Neuronal stem cell (in vitro differentiated cells): ENCODE data around the gene GPRASP2. TPM values are rescaled to one million over a fixed set of nuclear protein-coding genes. Genes with fewer than 3 reads are reported as not detected.

Experiments
- DNase-seq: peaks from one replicate; pipeline ENCODE4 v3.0.0-alpha.2; 2013; ENCODE audit warnings: low spot score
- H2AFZ ChIP-seq: one replicate; pipeline ENCODE4 v1.6.1; 2013; ENCODE audit warnings: mild to moderate bottlenecking, low read length, inconsistent platforms
- H2AK5ac ChIP-seq: 2 replicates; pipeline ENCODE4 v1.6.1; 2013; ENCODE audit warnings: low read depth, mild to moderate bottlenecking, inconsistent platforms, low read length, moderate library complexity, mixed read lengths
- H2BK120ac ChIP-seq: 2 replicates; pipeline ENCODE4 v1.6.1; 2013; ENCODE audit warnings: low read depth, mild to moderate bottlenecking, inconsistent platforms, low read length, moderate library complexity, mixed read lengths
- H2BK12ac ChIP-seq: one replicate; pipeline ENCODE4 v1.6.1; 2013; ENCODE audit warnings: low read length, inconsistent platforms
- H2BK15ac ChIP-seq: 2 replicates; pipeline ENCODE4 v1.6.1; 2013; ENCODE audit warnings: mild to moderate bottlenecking, low read length, inconsistent platforms, mixed read lengths
- H2BK5ac ChIP-seq: one replicate; pipeline ENCODE4 v1.6.1; 2013; ENCODE audit warnings: inconsistent platforms, mild to moderate bottlenecking, low read length, moderate library complexity
- H3K14ac ChIP-seq: one replicate; pipeline ENCODE4 v1.6.1; 2013; ENCODE audit warnings: low read length, inconsistent platforms
- H3K18ac ChIP-seq: 2 replicates; pipeline ENCODE4 v1.6.1; 2013; ENCODE audit warnings: low read length, inconsistent platforms
- H3K23ac ChIP-seq: 2 replicates; pipeline ENCODE4 v1.6.1; 2013; ENCODE audit warnings: low read depth, mild to moderate bottlenecking, mixed read lengths, low read length, inconsistent platforms; ENCODE audit not compliant: poor library complexity
- H3K27ac ChIP-seq: replicated peaks from 3 replicates; pipeline ENCODE4 v1.5.1; 2013; ENCODE audit warnings: low read length, inconsistent platforms
- H3K27me3 ChIP-seq, 3 experiments: 2 replicates each; pipeline ENCODE4 v1.6.1; 2013; ENCODE audit warnings: low read length in 3 of 3, mild to moderate bottlenecking in 2 of 3, inconsistent platforms in 1 of 3, low read depth in 1 of 3, mixed read lengths in 1 of 3, moderate library complexity in 1 of 3; ENCODE audit not compliant: control insufficient read depth in 3 of 3, insufficient read depth in 3 of 3
- H3K36me3 ChIP-seq, 2 donors: replicated peaks in 1 of 2; 2 replicates each; pipeline ENCODE4 v1.6.1; 2013; ENCODE audit warnings: low read length in 2 of 2; ENCODE audit not compliant: control insufficient read depth in 2 of 2, insufficient read depth in 2 of 2
- H3K4ac ChIP-seq: 2 replicates; pipeline ENCODE4 v1.6.1; 2013; ENCODE audit warnings: inconsistent platforms, mild to moderate bottlenecking, low read length, moderate library complexity
- H3K4me1 ChIP-seq, 2 donors: 1 replicate in 1 of 2; 2 replicates in 1 of 2; pipeline ENCODE4 v1.6.1; 2013; ENCODE audit warnings: low read length in 2 of 2, low read depth in 1 of 2; ENCODE audit not compliant: control insufficient read depth in 2 of 2, insufficient read depth in 1 of 2
- H3K4me2 ChIP-seq: one replicate; pipeline ENCODE4 v1.6.1; 2013; ENCODE audit warnings: mild to moderate bottlenecking, low read length, inconsistent platforms; ENCODE audit not compliant: insufficient read depth, poor library complexity, severe bottlenecking
- H3K4me3 ChIP-seq, 2 donors: 2 replicates each; pipeline ENCODE4 v1.5.1; 2013; ENCODE audit warnings: low read length in 2 of 2, mild to moderate bottlenecking in 2 of 2, inconsistent platforms in 1 of 2, moderate library complexity in 1 of 2
- H3K79me1 ChIP-seq: one replicate; pipeline ENCODE4 v1.6.1; 2013; ENCODE audit warnings: low read depth, mild to moderate bottlenecking, inconsistent platforms, low read length, moderate library complexity
- H3K9ac ChIP-seq: one replicate; pipeline ENCODE4 v1.6.1; 2013; ENCODE audit warnings: mild to moderate bottlenecking, low read depth, low read length, inconsistent platforms; ENCODE audit not compliant: poor library complexity
- H3K9me3 ChIP-seq, 2 donors: replicated peaks in 1 of 2; 2 replicates each; pipeline versions ENCODE3 to v1.6.1; 2013; ENCODE audit warnings: low read length in 2 of 2, mild to moderate bottlenecking in 2 of 2, inconsistent platforms in 1 of 2, low read depth in 1 of 2, mixed read lengths in 1 of 2, moderate library complexity in 1 of 2; ENCODE audit not compliant: control insufficient read depth in 2 of 2, insufficient read depth in 1 of 2
- H4K8ac ChIP-seq: one replicate; pipeline ENCODE4 v1.6.1; 2013; ENCODE audit warnings: low read depth, mild to moderate bottlenecking, inconsistent platforms, low read length, moderate library complexity
- H4K91ac ChIP-seq: one replicate; pipeline ENCODE4 v1.6.1; 2013; ENCODE audit warnings: low read length, low read depth, mild to moderate bottlenecking, inconsistent platforms; ENCODE audit not compliant: poor library complexity
- WGBS, 2 donors: extraction: QIAGEN DNeasy Blood & Tissue Kit; methylation state at CpG; one replicate each; pipeline ENCODE4 v1.1.7; 2013; ENCODE audit warnings: missing lambda C conversion rate in 2 of 2, mixed read lengths in 1 of 2; ENCODE audit not compliant: insufficient read length in 2 of 2, insufficient replicate concordance in 1 of 2; ENCODE audit errors: extremely low coverage in 2 of 2; 5-methylcytosine and 5-hydroxymethylcytosine counted together
- small RNA-seq: library from polyadenylated mRNA; stranded (forward); fragments of <200 nt; extraction: miRNeasy Mini kit (QIAGEN cat#:217004); gene quantifications from one replicate; pipeline ENCODE3, GENCODE V24; 2013; ENCODE audit not compliant: insufficient read depth

The GPRASP2 gene

GRCh38 chrX:102765217-102765616, 53.0 kb downstream of the GPRASP2 start:
- Histone ChIP-seq H3K14ac (no peak overlapping the region), H3K4me3 (no peak overlapping the region), H2AK5ac (no peak overlapping the region), H4K91ac (no peak overlapping the region), H3K27me3 (no peaks in the 10 kb centered on the region), H3K18ac (no peak overlapping the region), H3K4ac (no peak overlapping the region), H3K9ac (no peak overlapping the region), H2BK15ac (no peak overlapping the region), H2BK120ac (no peak overlapping the region), H2AFZ (no peak overlapping the region), H3K27ac (no peak overlapping the region), H3K79me1 (peaks cover 2% of the 10 kb centered on the region), H3K36me3 (no peaks in the 10 kb centered on the region), H3K23ac (no peak overlapping the region), H3K9me3 (no peaks in the 10 kb centered on the region), H2BK5ac (no peak overlapping the region), H3K4me2 (no peak overlapping the region), H4K8ac (no peak overlapping the region), H2BK12ac (no peak overlapping the region), H3K4me1 (no peaks in the 10 kb centered on the region)
- WGBS, 2 donors = no CpG with 5 or more reads among the region's 2 CpGs
- DNase-seq = no peak

GRCh38 chrX:102765809-102766208, 53.6 kb downstream of the GPRASP2 start:
- no peak overlapping the region for H3K14ac ChIP-seq
- H2BK12ac ChIP-seq = no peak overlapping the region
- H3K4ac ChIP-seq = no peak overlapping the region
- H3K4me1 ChIP-seq = no peaks in the 10 kb centered on the region
- H3K9ac ChIP-seq = no peak overlapping the region
- no peak overlapping the region for H4K8ac ChIP-seq
- H2BK15ac ChIP-seq = no peak overlapping the region
- no peak overlapping the region for H2AFZ ChIP-seq
- no peaks in the 10 kb centered on the region for H3K36me3 ChIP-seq
- no peak overlapping the region for H2BK5ac ChIP-seq
- no peak overlapping the region for H3K4me3 ChIP-seq
- no CpG with 5 or more reads among the region's 4 CpGs for WGBS, 2 donors
- no peak for DNase-seq
- H3K9me3 ChIP-seq = no peaks in the 10 kb centered on the region
- H3K79me1 ChIP-seq = peaks cover 2% of the 10 kb centered on the region
- no peaks in the 10 kb centered on the region for H3K27me3 ChIP-seq
- no peak overlapping the region for H3K27ac ChIP-seq
- H3K23ac ChIP-seq = no peak overlapping the region
- no peak overlapping the region for H2BK120ac ChIP-seq
- H2AK5ac ChIP-seq = no peak overlapping the region
- H3K4me2 ChIP-seq = no peak overlapping the region
- no peak overlapping the region for H3K18ac ChIP-seq
- no peak overlapping the region for H4K91ac ChIP-seq

- Histone ChIP-seq H3K4me1 (no peaks in the 10 kb centered on the region), H3K9ac (no peak overlapping the region), H4K91ac (no peak overlapping the region), H3K27me3 (no peaks in the 10 kb centered on the region), H3K36me3 (no peaks in the 10 kb centered on the region), H3K9me3 (no peaks in the 10 kb centered on the region), H2BK15ac (no peak overlapping the region), H3K27ac (no peak overlapping the region), H4K8ac (no peak overlapping the region), H3K79me1 (peaks cover 5% of the 10 kb centered on the region), H3K4me2 (no peak overlapping the region), H2BK120ac (no peak overlapping the region), H3K4me3 (no peak overlapping the region), H3K18ac (no peak overlapping the region), H3K4ac (no peak overlapping the region), H2BK5ac (no peak overlapping the region), H3K14ac (no peak overlapping the region), H2AFZ (no peak overlapping the region), H3K23ac (no peak overlapping the region), H2AK5ac (no peak overlapping the region), H2BK12ac (no peak overlapping the region)
- WGBS, 2 donors = no CpG with 5 or more reads among the region's 1 CpG
- no peak for DNase-seq
Measured at GRCh38 chrX:102767287-102767686, 55.0 kb downstream of the GPRASP2 start.

Small RNA genes lying within 50 kb of the gene (small RNA-seq; reads per million reads assigned to genes)
- not detected for gene RNU6-589P
